Psoas muscle (tissue), 8 donors: ENCODE results near the gene CD63. TPM values are rescaled to one million over a fixed set of nuclear protein-coding genes. Genes with fewer than 3 reads are reported as not detected.

Experiments
- ATAC-seq, 4 donors: fragments of 200-7000 bp; cut with Tn5 transposase; one replicate each; pipeline ENCODE4 v1.9.1; 2020; ENCODE audit warnings: moderate library complexity in 3 of 4, mild to moderate bottlenecking in 2 of 4
- DNase-seq, 2 donors: peaks; one replicate each; pipeline ENCODE4 v3.0.0-alpha.2; 2020
- H3K27ac ChIP-seq: fragments of 200-600 bp; one replicate; pipeline ENCODE4 v1.8.0; 2022
- H3K27me3 ChIP-seq, 3 donors: fragments of 200-600 bp in 1 of 3; one replicate each; pipeline versions ENCODE4 v1.6.1 to v1.8.0; 2013 to 2022; ENCODE audit warnings: low read length in 2 of 3, mild to moderate bottlenecking in 2 of 3, moderate library complexity in 1 of 3; ENCODE audit not compliant: insufficient read depth in 3 of 3
- H3K36me3 ChIP-seq, 2 donors: fragments of 200-600 bp in 1 of 2; one replicate each; pipeline versions ENCODE4 v1.6.1 to v1.8.0; 2013 to 2022; ENCODE audit warnings: low read depth in 1 of 2, mild to moderate bottlenecking in 1 of 2, moderate library complexity in 1 of 2; ENCODE audit not compliant: insufficient read depth in 1 of 2
- H3K4me1 ChIP-seq: fragments of 200-600 bp; one replicate; pipeline ENCODE4 v1.8.0; 2022
- H3K4me3 ChIP-seq: fragments of 200-600 bp; one replicate; pipeline ENCODE4 v1.8.0; 2022; ENCODE audit warnings: mild to moderate bottlenecking
- H3K9me3 ChIP-seq: fragments of 200-600 bp; one replicate; pipeline ENCODE4 v1.8.0; 2022
- WGBS, 3 donors: extraction: QIAGEN DNeasy Blood & Tissue Kit; methylation state at CpG; one replicate each; pipeline versions ENCODE4 v1.1.6 to v1.1.7; 2013; 5-methylcytosine and 5-hydroxymethylcytosine counted together
- intact Hi-C, 2 donors: fragments of 100-400 bp; cut with DNase I; formaldehyde crosslinking; loops; one replicate each; pipeline versions ENCODE4 v1.11.0 to v1.14.2; 2022
- polyA plus RNA-seq, 3 donors: library from polyadenylated mRNA; stranded (reverse); fragments of 200-250 nt; gene quantifications; one replicate each; pipeline ENCODE4 v1.2.3, GENCODE V29; 2013
- total RNA-seq, 4 donors: library from RNA; stranded (reverse); fragmentation: NEBNext Ultra II Directional in 2 of 4; extraction: Animal tissue kit (Norgen Biotek cat#: 25700) in 2 of 4; gene quantifications; one replicate each; pipeline versions ENCODE4 v1.2.1 to v1.2.4, GENCODE V29; 2021 to 2023
- TF ChIP-seq, protein P1 (sequence below): fragments of 200-600 bp; IDR thresholded peaks from one replicate; pipeline ENCODE4 v1.8.0; 2022; ENCODE audit warnings: antibody characterized with exemption
- donor health status: healthy with polysubstance abuse.
- donor health status: DM: no; HTN: no; CAD: no; lungs with moderate emphysema.
- donor health status: Bipolar disorder and iron deficiency.
- donor health status: healthy.
- donor health status: DM: yes; HTN: yes; CAD: no.
- donor health status: DM: no; HTN: no; CAD: no.
- donor health status: DM: no; HTN: no; CAD: no.
- donor health status: DM: yes; HTN: yes; CAD: no.

CD63 gene
- total and polyA plus RNA-seq, 7 donors = 592 to 2,407 (median 1,147) TPM

DNA sequence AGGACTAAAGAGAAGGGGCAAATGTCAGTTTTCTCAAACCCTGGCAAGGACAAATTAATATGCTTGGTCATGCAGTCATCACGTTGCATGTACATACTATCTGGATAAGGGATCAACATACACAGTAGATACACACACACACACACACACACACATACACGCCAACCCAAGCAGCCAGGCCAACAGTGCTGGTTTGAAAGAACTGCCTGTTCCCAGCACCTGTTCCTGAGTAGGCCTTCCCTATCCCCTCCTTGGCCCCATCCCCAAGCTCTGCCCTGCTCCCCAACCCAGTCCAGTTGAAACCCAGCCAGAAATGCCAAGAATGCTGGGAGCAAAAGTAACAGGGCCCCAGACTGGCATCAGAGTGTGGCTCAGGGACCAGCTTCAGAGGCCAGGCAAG lies 25.5 kb downstream of the CD63 start:
- peaks cover 38% of the 10 kb centered on the region for H3K4me1 ChIP-seq
- intact Hi-C loops = no loop called here
- peak overlapping the region; percentile 85 for H3K4me3 ChIP-seq
- H3K27me3 ChIP-seq = no peaks in the 10 kb centered on the region
- peak; percentile 57 to 70 (median 68) for ATAC-seq
- H3K9me3 ChIP-seq = no peaks in the 10 kb centered on the region
- peak; percentile 81 to 92 for DNase-seq
- WGBS, 3 donors = 19 to 29% (median 26%) methylated on average over 2 of the region's 2 CpGs
- TF ChIP-seq, protein P1, sequence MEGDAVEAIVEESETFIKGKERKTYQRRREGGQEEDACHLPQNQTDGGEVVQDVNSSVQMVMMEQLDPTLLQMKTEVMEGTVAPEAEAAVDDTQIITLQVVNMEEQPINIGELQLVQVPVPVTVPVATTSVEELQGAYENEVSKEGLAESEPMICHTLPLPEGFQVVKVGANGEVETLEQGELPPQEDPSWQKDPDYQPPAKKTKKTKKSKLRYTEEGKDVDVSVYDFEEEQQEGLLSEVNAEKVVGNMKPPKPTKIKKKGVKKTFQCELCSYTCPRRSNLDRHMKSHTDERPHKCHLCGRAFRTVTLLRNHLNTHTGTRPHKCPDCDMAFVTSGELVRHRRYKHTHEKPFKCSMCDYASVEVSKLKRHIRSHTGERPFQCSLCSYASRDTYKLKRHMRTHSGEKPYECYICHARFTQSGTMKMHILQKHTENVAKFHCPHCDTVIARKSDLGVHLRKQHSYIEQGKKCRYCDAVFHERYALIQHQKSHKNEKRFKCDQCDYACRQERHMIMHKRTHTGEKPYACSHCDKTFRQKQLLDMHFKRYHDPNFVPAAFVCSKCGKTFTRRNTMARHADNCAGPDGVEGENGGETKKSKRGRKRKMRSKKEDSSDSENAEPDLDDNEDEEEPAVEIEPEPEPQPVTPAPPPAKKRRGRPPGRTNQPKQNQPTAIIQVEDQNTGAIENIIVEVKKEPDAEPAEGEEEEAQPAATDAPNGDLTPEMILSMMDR = no peak
- peaks cover 0 to 37% of the 10 kb centered on the region in 2 donors for H3K36me3 ChIP-seq
- peak overlapping the region; percentile 92 for H3K27ac ChIP-seq

DNA sequence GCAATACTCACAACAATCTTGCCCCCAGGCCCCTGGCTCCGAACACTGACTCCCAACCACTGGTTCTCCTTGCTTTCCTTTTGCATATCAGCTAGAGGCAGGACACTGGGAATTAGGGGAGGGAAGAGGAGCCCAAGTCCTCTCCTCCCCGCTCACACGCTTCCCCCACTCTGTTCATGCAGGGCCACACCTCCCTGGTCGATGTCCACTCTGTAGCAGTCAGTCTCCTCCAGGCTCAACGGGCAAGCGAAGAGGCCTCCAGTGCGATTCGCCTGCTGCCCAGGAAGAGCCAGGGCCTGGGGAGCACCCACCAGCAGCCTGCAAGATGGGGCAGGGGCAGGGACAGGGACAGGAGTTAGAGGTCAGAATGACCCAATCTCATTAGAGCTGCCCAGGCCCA lies 25.9 kb downstream of the CD63 start:
- Histone ChIP-seq H3K27me3 (no peaks in the 10 kb centered on the region), H3K36me3 (peaks cover 0 to 41% of the 10 kb centered on the region in 2 donors), H3K9me3 (no peaks in the 10 kb centered on the region), H3K4me3 (peak overlapping the region; percentile 85), H3K27ac (peak overlapping the region; percentile 92), H3K4me1 (peaks cover 38% of the 10 kb centered on the region)
- TF ChIP-seq, protein P1 = no peak
- WGBS, 3 donors = 20 to 42% (median 42%) methylated on average over 8 of the region's 8 CpGs
- DNase-seq (peak; percentile 22 to 59), ATAC-seq (peak; percentile 1 to 9 (median 5))
- intact Hi-C loops = no loop called here

DNA sequence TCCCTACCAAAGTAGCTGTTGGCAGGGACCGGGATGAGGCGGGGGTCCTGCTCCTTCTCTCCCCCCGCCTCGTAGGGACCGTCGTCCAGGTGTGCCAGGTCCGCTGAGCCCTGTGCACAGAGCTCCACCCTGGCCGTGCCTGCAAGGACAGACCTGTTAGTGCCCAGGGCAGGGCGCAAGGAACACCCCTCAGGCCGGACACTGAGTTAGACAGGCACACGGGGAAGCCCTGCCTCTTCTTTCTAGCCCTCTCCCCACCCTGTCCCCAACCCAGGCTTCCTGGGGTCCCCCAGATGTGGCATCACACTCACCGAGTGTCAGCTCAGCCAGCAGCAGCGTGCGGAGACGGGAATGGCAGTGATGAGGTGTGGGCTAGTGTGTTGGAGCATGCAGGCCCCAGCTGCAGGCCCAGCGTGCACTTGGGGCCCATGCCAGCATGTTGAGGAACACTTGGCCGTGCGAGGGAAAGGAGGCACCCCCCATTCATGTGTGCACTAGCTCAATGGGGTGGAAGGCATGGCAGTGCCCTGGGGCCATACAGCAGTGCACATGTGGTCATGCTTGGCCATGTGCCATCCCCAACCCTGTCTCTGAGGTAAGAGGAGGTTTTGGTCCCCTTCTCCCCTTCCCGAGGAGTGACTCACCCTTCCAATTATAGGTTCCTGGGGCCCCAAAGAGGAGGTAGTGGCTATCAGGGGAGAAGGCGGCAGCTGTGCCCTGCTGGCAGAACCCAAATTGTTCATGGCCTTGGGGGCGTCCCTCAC lies 28.4 kb downstream of the CD63 start:
- DNase-seq (peak; percentile 75 to 92), ATAC-seq (peak; percentile 18 to 56 (median 40))
- TF ChIP-seq, protein P1 = no peak
- no peaks in the 10 kb centered on the region for H3K9me3 ChIP-seq
- H3K4me1 ChIP-seq = peaks cover 38% of the 10 kb centered on the region
- intact Hi-C loops = loop anchor here in 1 of 2 donors (2.0 kb wide), 1 partner anchor 16 kb away; no protein-coding TSS in a partner anchor
- WGBS, 3 donors = 51 to 61% (median 52%) methylated on average over 18 to 21 of the region's 21 CpGs
- H3K36me3 ChIP-seq = peaks cover 0 to 65% of the 10 kb centered on the region in 2 donors
- H3K27ac ChIP-seq = peak overlapping the region; percentile 92
- H3K4me3 ChIP-seq = peak overlapping the region; percentile 15
- H3K27me3 ChIP-seq = no peaks in the 10 kb centered on the region

DNA sequence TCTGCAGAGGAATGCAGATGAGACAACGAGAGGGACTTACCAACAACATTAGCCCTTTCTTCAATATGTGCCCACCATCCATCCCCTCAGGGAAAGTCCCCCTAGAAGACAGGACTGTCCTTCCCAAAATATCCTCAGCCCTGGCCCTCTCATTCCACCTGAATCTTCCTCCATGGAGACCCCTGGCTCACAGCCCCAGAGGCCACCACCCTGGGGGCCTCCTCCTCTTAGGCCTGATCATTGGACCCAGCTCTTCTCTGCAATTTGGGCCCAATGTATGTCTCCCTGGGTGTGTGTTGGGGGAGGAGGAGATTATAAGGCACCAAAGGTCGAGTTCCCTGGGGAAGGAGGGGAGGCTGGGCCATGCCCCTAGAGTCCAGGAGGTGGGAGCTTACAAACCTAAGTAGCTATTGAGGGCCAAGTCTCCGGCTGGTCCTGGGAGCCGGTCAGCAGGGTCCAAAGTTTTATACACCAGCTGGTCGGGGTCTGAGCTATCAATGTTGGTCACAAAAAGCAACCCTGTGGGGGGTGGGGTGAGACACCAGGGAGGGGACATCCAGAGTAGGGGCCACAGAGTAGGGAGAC lies 29.2 kb downstream of the CD63 start:
- peak in 1 of 2 donors; percentile 24 for DNase-seq
- peaks cover 33% of the 10 kb centered on the region for H3K4me1 ChIP-seq

More for the DNA sequence above, 29.2 kb downstream of the CD63 start:
- WGBS, 3 donors = 65 to 67% (median 67%) methylated on average over 5 of the region's 5 CpGs
- TF ChIP-seq, protein P1 = no peak
- no peaks in the 10 kb centered on the region for H3K27me3 ChIP-seq
- intact Hi-C loops = loop anchor here in 1 of 2 donors (2.0 kb wide), 1 partner anchor 15 kb away; no protein-coding TSS in a partner anchor
- ATAC-seq = no peak
- H3K36me3 ChIP-seq = peaks cover 0 to 74% of the 10 kb centered on the region in 2 donors
- no peaks in the 10 kb centered on the region for H3K9me3 ChIP-seq
- H3K4me3 ChIP-seq = no peak overlapping the region
- H3K27ac ChIP-seq = peak overlapping the region; percentile 92
